GM19035 (cell line): Measurements from ENCODE around the gene SLC45A1.

Source experiments
- ATAC-seq: cut with Tn5 transposase; IDR thresholded peaks from one replicate; pipeline ENCODE4 v1.9.1; 2021; ENCODE audit not compliant: unreplicated experiment

SLC45A1 gene

DNA sequence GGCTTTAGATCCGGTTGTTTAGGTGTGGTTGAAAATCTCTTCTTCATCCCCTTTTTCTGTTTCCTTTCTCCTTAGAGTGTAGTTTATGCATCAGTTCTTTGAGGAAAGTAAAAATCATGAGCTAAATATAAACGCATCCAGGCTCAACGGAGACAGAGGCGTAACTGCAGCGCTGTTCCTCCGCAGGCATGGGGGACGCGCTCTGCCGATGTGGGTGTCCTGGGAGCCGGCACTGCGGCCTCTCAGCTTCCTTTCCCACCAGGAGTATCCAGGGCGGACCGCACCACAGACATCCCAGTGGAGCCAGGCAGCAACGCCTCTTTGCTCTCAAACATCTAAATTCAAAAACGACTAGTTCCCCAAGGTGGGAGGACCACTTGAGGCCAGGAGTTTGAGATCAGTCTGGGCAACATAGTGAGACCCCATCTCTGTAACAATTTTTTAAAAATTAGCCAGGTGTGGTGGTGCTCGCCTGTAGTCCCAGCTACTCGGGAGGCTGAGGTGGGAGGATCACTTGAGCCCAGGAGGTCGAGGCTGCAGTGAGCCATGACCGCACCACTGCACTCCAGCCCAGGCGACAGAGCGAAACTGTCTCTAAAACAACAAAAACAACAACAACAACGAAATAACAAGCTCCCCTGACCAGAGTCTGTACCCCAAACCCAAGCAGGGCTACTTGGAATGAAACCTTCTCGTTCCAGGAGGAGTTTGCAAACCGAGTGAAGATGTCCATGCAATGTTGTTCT, 16.4 kb downstream of the SLC45A1 start:
- no peak for ATAC-seq

- ATAC-seq: no peak
Measured at GRCh38 chr1:8335246-8335645, 17.3 kb downstream of the SLC45A1 start.

DNA sequence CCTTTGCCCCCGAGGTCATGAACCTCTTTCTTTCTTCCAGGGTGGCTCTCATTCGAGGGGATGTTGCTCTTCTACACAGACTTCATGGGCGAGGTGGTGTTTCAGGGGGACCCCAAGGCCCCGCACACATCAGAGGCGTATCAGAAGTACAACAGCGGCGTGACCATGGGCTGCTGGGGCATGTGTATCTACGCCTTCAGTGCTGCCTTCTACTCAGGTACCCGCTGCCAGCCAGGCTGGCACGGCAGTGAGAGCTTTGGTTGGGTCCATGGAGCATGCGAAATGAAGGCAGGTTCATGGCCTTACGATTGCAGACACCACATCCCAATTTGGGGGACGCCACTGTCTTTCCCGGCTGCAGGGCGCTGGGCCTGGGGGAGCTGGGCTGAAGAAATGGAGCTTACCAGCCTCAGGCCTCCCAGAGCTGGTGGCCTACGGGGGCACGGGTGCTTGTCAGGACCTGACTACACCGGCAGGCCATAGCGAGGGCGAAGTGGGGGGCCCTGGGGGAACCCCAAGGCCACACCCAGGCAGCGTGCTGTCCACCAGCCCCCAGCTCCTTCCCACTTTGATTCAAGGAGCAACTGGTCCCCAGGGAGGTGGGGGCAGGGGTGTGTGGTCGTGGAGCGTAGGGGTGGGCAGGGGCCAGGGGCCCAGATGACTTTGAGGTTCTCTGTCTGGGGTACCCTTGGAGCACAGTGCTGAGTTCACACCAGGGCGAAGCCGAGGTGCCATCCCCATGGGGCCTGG, 20.0 kb downstream of the SLC45A1 start:
- ATAC-seq: no peak

DNA sequence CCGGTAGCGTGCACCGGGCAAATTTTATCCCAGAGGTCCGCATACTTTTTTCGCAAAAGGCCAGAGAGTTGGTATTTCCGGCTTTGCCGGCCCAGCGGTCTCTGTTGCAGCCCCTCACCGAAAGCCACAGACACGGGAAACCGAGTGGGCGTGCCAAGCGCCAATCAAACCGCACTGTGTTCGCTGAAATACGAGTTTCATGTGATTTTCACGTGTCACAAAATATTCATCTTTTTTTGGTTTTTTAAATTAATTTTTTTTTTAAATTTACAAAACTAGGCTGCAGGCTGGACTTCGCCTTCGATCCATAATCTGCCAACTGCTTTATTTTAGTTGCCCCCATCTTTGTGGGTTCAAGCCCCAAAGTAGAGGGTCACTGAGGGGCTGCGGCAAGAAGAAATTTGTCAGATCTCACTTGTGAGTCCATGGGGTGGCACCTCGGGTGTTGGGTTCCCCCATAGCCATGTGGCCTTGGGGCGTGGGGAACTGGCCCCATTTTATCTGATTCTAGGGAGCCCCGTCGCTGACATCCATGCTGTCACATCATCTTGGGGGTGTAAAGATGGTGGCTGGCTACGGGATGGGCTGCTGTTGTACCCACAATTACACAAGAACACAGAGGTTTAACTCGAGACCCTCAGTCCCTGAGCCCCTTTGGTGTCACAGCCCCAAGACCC, 20.8 kb downstream of the SLC45A1 start:
- ATAC-seq: no peak

DNA sequence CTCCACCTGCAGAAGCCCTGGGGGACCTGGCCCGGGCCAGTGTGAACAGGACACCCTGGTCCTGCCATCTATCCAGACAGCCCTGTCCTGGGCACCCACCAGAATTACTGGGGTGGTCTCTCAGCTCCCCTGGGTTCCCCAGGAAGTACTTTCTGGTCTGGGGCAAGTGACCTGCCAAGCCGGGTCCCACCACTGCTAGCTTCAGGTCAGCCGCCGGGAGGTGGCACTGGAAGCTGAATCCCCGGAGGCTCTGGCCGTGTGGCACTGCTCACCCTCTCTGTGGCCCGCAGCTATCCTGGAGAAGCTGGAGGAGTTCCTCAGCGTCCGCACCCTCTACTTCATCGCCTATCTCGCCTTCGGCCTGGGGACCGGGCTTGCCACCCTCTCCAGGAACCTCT, 21.3 kb downstream of the SLC45A1 start:
- ATAC-seq: no peak

- ATAC-seq: no peak
Measured at GRCh38 chr1:8340448-8340847, 22.5 kb downstream of the SLC45A1 start.

GRCh38 chr1:8342325-8342724, 24.4 kb downstream of the SLC45A1 start:
- no peak for ATAC-seq

DNA sequence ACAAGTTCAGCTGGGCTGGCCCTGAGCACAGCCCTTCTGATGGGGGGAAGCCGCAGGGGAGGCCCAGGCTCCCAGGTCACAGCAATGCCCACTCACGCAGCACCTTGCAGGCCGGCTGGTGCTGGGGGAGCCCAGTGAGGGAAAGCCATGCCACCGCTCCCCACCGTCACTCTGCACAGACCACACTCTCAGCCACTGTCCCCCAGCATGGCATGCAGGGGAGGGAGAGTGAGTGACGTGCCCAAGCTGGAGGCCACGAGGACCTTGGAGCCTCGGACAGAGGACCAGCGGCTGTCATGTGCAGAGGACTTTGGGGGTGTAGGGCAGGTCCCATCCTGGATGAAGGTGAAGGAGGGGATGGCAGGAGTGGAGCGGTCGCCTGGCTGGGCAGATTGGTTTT, 25.1 kb downstream of the SLC45A1 start:
- ATAC-seq: no peak

- no peak for ATAC-seq
Measured at GRCh38 chr1:8343464-8344001, 25.6 kb downstream of the SLC45A1 start.

DNA sequence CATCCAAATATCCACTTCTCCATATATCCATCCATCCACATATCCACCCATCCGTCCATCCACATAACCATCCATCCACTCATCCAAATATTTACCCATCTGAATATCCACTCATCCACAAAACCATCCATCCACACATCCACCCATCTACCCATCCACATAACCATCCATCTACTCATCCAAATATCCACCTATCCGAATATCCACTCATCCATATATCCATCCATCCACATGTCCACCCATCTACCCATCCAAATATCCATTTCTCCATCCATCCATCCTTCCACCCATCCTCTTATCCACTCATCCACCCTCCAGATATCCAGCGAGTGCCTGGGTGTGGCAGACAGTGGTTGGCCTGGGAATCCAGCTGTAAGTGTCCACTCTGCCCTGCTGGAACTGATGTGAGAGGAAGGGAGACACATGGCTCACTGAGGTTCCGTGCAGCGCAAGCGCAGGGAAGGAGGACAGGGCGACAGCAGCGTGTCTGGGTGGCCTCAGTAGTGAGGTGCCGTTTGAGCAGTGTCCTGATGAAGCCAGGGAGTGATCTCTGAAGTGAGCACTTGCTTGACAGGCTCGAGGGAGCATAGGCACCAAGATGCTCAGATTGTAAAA, 27.1 kb downstream of the SLC45A1 start:
- ATAC-seq: no peak

GRCh38 chr1:8345621-8346415, 27.9 kb downstream of the SLC45A1 start:
- no peak for ATAC-seq

GRCh38 chr1:8347635-8348034, 29.7 kb downstream of the SLC45A1 start:
- no peak for ATAC-seq

DNA sequence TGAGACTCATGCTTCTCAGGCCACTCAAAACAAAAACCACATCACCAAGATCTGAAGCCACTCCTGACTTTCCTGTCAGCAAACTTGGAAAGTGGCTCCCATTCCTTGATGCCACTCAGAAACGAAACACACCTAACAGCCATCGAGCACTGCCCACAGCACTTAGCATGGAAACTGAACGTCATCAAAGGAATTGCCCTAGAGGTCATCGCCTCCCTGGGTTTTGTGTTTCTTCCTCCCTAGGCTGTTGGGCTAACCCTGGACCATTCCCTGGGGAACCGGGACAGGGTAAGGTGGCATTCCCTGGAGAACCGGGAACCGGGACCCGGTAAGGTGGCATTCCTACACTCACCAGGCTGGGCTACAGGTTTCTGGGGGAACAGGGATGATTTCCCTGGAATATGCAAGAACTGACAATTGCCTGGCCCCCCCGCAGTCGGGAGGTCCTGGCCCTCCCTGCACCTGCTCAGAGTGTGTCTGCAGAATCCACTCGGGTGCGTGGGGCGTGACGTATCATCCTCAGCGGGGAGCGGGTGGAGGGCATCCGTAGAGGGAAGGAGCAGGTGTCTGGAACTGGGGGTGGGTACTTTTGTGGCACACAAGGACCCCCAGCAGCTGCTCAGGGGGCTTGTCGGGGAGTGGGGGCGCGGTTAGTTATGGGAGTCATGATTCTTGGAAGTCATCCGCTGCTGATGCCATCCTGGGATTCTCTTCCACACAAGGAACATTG, 30.3 kb downstream of the SLC45A1 start:
- no peak for ATAC-seq

GRCh38 chr1:8348777-8349472, 31.0 kb downstream of the SLC45A1 start:
- ATAC-seq: no peak

- no peak for ATAC-seq
Measured at GRCh38 chr1:8349473-8349865, 31.6 kb downstream of the SLC45A1 start.

- no peak for ATAC-seq
Measured at GRCh38 chr1:8349961-8350360, 32.0 kb downstream of the SLC45A1 start.

- ATAC-seq: no peak
Measured at GRCh38 chr1:8350914-8351684, 33.2 kb downstream of the SLC45A1 start.

- no peak for ATAC-seq
Measured at GRCh38 chr1:8351693-8352470, 34.0 kb downstream of the SLC45A1 start.
